GM21423 (cell line): Measurements from ENCODE around the gene HPX.

Experiments
- ATAC-seq: cut with Tn5 transposase; IDR thresholded peaks from one replicate; pipeline ENCODE4 v1.9.1; 2021; ENCODE audit warnings: mild to moderate bottlenecking, moderate library complexity; ENCODE audit not compliant: unreplicated experiment

HPX gene

GRCh38 chr11:6418557-6419008, 22.2 kb downstream of the HPX start:
- ATAC-seq = no peak

DNA sequence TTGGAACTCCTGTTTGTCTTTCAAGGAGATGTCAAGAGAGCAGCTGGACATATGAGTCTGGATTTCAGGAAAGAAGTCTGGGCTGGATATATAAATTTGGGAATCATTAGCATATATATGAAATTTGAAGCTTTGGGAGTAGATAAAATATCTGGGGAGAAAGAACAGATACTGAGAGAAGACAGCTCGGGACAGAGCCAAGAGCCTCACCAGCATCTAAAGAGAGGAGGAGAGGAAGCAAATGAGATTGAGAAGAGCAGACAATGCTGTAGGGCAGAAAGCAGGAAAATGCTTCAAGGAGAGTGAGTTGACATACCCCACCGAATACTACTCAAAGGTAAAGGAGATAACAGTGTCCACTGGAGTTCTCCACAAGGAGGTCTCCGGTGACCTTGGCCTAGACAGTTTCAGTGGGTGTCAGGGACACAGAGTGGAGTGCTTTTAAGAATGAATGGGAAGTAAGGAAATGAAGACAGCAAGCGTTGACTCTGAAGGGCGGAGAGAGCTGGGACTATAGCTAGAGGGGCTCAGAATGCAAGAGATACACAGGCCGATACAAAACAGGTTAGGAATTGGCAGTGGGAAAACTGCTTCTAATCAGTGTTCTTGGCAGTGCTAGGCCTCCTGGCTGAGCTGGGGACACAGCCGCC, 22.8 kb downstream of the HPX start:
- no peak for ATAC-seq

- ATAC-seq = no peak
Measured at GRCh38 chr11:6415797-6416196, 25.0 kb downstream of the HPX start.

DNA sequence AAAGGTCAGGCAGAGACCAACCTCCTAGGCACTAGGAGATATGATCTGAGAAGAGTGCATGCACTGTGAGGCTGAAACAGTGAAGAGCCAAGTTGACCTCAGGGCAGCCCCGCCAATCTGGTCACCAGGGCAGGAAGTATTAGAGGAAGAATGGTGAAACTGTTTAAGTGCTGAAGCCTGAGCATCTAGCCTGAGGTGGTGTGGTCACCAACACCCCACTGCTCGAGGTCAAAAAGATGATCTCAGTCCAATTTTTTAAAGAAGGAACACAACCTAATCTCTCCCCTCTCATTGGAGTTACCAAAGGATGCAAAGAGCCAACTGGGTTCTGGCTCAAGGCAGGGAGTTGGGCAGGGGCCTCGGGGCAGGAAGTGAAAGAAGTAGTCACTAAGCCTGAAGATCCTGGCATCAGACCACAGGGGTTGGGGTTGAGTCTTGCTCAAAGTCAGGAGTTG, 25.9 kb downstream of the HPX start:
- ATAC-seq = peak; percentile 48

GRCh38 chr11:6413791-6414201, 27.0 kb downstream of the HPX start:
- no peak for ATAC-seq

DNA sequence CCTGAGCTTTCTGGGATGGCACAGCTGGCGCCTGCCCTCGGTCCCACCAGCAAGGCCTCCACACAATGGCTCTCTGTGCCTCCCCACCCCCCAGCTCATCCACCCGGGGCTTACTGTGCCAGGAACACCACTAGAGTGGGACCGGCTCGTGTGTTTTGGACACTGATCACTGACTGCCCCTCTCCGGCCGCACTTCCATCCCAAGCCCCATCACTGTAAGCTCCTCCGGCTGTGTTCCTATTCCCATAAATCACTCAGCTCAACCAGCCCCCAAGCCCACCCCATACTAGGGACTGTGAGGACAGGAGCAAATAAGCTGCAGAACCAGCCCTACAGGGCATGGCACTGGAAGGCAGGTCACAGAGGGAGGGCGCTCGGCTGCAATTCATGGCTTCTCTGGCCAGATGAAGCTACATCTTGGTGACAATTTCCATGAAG, 29.2 kb downstream of the HPX start:
- no peak for ATAC-seq

DNA sequence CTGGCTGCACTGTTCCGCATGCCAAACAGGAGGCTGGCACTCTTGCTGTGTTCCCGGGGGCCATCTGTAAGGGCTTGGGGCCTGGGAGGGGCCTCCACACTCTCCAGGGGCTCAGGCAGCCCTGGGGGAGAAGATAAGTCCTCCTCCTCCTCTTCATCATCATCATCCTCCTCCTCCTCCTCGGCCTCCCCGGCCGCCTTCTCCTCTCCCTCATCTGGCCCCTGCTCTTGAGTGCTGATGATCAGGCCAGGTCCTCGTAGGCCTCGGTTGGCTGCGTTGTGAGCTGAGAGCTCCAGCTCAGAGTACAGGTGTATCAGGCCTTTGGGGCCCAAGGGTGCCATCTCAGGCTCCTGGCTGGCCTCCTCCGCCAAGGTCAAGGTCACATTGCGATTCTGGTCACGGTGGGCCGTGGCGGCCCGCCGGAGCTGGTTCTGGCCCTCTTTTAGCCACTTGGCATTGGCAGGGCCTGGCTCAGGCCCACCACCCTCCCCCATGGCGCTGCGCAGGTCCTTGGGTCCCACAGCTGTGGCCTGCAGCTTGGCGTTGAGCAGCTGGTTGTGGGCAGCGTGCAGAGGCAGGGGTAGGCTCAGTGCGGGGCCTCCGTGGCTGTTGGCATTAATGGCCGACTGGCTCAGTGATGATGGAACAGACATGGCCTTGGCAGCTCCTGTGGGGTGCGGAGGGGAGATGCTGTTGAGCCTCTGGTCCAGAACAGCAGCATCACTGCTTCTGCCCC, 29.9 kb downstream of the HPX start:
- ATAC-seq = no peak

- ATAC-seq = no peak
Measured at GRCh38 chr11:6406370-6406769, 34.4 kb downstream of the HPX start.

- no peak for ATAC-seq
Measured at GRCh38 chr11:6405846-6406245, 34.9 kb downstream of the HPX start.

- no peak for ATAC-seq
Measured at GRCh38 chr11:6405052-6405667, 35.6 kb downstream of the HPX start.

DNA sequence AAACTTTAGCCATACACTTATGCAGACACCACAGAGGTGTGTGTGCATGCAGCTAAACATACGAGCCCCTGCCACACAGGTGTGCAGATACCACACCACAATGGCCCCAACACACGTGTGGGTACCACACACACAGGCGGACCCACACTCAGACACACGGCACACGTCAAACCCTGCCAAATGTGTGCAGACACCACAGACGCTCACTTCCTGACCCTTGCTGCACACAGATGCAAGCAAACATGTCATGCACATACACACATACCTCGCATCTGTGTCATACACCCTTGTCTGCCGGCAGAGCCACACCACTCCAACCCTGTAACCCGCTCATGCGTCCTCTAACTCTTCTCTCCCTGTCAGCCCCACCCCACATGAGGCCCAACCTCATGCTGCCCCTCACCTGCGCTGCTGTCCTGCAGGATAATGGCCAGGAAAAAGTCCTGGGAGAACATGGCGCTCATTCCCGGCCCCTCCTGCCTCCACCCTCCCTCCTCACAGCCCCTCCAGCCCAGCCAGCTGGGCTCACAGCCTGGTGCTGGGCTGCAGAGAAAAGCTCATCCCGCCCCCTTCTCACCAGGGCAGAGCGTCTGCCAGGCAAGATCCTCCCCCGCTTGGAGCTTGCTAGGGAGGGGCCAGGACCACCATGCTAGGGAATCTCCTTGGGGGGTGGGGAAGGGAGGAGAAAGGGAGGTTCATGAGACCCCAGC, 36.3 kb downstream of the HPX start:
- ATAC-seq = no peak

GRCh38 chr11:6403539-6403938, 37.2 kb downstream of the HPX start:
- ATAC-seq = no peak

GRCh38 chr11:6402561-6402981, 38.2 kb downstream of the HPX start:
- peak; percentile 93 for ATAC-seq

GRCh38 chr11:6402061-6402470, 38.7 kb downstream of the HPX start:
- peak; percentile 26 for ATAC-seq

GRCh38 chr11:6401464-6401863, 39.3 kb downstream of the HPX start:
- ATAC-seq = no peak

- no peak for ATAC-seq
Measured at GRCh38 chr11:6400431-6401345, 40.1 kb downstream of the HPX start.

DNA sequence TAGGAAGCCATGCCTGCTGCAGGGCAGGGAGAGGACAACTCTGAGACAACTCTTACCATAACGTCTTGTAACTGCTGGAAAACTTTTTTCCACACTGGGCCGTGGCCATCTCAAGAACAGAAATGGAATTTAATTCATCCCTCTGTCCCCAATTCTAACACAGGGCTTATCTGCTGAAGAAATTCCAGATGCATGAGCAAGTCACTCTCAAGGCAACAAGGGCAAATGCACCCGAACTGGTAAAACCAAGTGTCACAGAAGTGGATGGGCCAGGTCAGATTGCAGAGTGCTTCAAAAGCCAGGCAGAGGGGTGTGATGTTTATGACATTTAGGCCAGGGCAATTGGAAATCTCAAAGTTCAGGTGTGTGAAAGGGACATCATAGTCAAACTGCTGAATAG, 43.2 kb downstream of the HPX start:
- ATAC-seq = no peak

GRCh38 chr11:6397156-6397555, 43.6 kb downstream of the HPX start:
- no peak for ATAC-seq

GRCh38 chr11:6395470-6396060, 45.2 kb downstream of the HPX start:
- ATAC-seq = no peak
